Measurements from ENCODE around the gene RANBP1. TPM values are rescaled to one million over a fixed set of nuclear protein-coding genes. Genes with fewer than 3 reads are reported as not detected.

The RANBP1 gene
- total and polyA plus RNA-seq, 2 of the 4 experiments (the other 2 are of a cell fraction): 173 to 376 TPM

- ChIA-PET CTCF (no interaction called here), POLR2A (ENCODE audit: unreplicated experiment) (no interaction called here)
- Histone ChIP-seq H3K79me1 (ENCODE audit: low read depth in 1 of 2, low read length in 2 of 2) (peaks cover 11 to 65% of the 10 kb centered on the region in 2 experiments), H2AFZ (replicated peaks; ENCODE audit: low read length, poor library complexity) (no peak overlapping the region), H3K4me3 (ENCODE audit: insufficient read depth, low read depth, low read length) (no peak overlapping the region), H3K23ac (ENCODE audit: low read depth, low read length) (no peak overlapping the region), H4K5ac (ENCODE audit: low read depth, low read length) (no peak overlapping the region), H3K27me3 (ENCODE audit: control insufficient read depth, insufficient read depth, low read length) (no peaks in the 10 kb centered on the region), H2BK120ac (ENCODE audit: low read depth, low read length) (no peak overlapping the region), H2AK9ac (replicated peaks; ENCODE audit: low read depth, low read length, poor library complexity) (peak overlapping the region; percentile 80), H3K9ac (ENCODE audit: low read depth, low read length) (no peak overlapping the region), H3K4me2 (ENCODE audit: low read depth, low read length) (no peak overlapping the region), H3K14ac (replicated peaks; ENCODE audit: low read depth, low read length) (no peak overlapping the region), H3K27ac (ENCODE audit: insufficient read depth, low read length) (no peak overlapping the region), H3K56ac (ENCODE audit: extremely low read depth, insufficient read depth, low read length) (no peak overlapping the region), H2BK5ac (ENCODE audit: low read depth, low read length, poor library complexity, severe bottlenecking) (no peak overlapping the region), H4K8ac (ENCODE audit: low read depth in 2 of 2, low read length in 2 of 2) (no peak overlapping the region), H3K36me3 (ENCODE audit: control insufficient read depth, insufficient read depth, low read length) (no peaks in the 10 kb centered on the region; the same call in 1 of the 2 replicates), H4K91ac (ENCODE audit: insufficient read depth, low read depth, low read length) (no peak overlapping the region), H3K9me3 (ENCODE audit: control insufficient read depth, insufficient read depth, low read length) (no peaks in the 10 kb centered on the region), H2BK20ac (ENCODE audit: low read depth, low read length) (no peak overlapping the region), H3K4me1 (ENCODE audit: control insufficient read depth, insufficient read depth, low read length) (peaks cover 15% of the 10 kb centered on the region), H2BK15ac (ENCODE audit: low read depth, low read length) (no peak overlapping the region), H3K9me1 (ENCODE audit: insufficient read depth, low read length) (peaks cover 9% of the 10 kb centered on the region), H3K18ac (ENCODE audit: low read depth, low read length) (no peak overlapping the region), H3K4ac (ENCODE audit: low read depth, low read length) (no peak overlapping the region), H4K20me1 (ENCODE audit: insufficient read depth, low read length) (peaks cover 63% of the 10 kb centered on the region), H2AK5ac (ENCODE audit: low read depth, low read length) (no peak overlapping the region)
- DNase-seq (no peak), ATAC-seq (ENCODE audit: low read depth) (no peak)
- WGBS, 2 experiments (ENCODE audit: extremely low coverage in 2 of 2, insufficient read length in 1 of 2): 90% methylated on average over 6 of the region's 12 CpGs; no CpG with 5 or more reads in 1 of the 2 experiments
- no TSS peak for BruUV-seq (replicated peaks)
- TF ChIP-seq RAD21 (IDR thresholded peaks at IDR 0.05; ENCODE audit: low read length): no peak
- no peak for TF ChIP-seq CHD1 (IDR thresholded peaks at IDR 0.05; ENCODE audit: low read depth, low read length)
- TF ChIP-seq FOS (IDR thresholded peaks at IDR 0.05; ENCODE audit: low read depth, low read length): no peak
- TF ChIP-seq, protein P1, sequence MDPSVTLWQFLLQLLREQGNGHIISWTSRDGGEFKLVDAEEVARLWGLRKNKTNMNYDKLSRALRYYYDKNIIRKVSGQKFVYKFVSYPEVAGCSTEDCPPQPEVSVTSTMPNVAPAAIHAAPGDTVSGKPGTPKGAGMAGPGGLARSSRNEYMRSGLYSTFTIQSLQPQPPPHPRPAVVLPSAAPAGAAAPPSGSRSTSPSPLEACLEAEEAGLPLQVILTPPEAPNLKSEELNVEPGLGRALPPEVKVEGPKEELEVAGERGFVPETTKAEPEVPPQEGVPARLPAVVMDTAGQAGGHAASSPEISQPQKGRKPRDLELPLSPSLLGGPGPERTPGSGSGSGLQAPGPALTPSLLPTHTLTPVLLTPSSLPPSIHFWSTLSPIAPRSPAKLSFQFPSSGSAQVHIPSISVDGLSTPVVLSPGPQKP (IDR thresholded peaks at IDR 0.05; ENCODE audit: borderline replicate concordance, low read depth, low read length): no peak
- TF ChIP-seq, protein P2, sequence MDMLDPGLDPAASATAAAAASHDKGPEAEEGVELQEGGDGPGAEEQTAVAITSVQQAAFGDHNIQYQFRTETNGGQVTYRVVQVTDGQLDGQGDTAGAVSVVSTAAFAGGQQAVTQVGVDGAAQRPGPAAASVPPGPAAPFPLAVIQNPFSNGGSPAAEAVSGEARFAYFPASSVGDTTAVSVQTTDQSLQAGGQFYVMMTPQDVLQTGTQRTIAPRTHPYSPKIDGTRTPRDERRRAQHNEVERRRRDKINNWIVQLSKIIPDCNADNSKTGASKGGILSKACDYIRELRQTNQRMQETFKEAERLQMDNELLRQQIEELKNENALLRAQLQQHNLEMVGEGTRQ (IDR thresholded peaks at IDR 0.05; ENCODE audit: low read depth, low read length): no peak
- no peak for TF ChIP-seq RCOR1 (IDR thresholded peaks at IDR 0.05; ENCODE audit: insufficient replicate concordance, low read length)
- no peak for TF ChIP-seq BHLHE40 (IDR thresholded peaks at IDR 0.05; ENCODE audit: low read depth, low read length)
- TF ChIP-seq NFE2L2 (IDR thresholded peaks at IDR 0.05; ENCODE audit: low read depth, low read length): no peak
- in situ Hi-C loops (cut with MboI; ENCODE audit: low sequenced_read_pairs): no loop called here
- dilution Hi-C loops (cut with HindIII; ENCODE audit: low sequenced_read_pairs, unreplicated experiment): no loop called here
- intact Hi-C loops (cut with micrococcal nuclease): no loop called here
These were observed 18.1 kb downstream of the RANBP1 start for GRCh38 chr22:20133930-20134549.

Data from IMR-90 (cell line).